Liver (tissue), 9 donors: ENCODE results near the gene FRZB. TPM values are rescaled to one million over a fixed set of nuclear protein-coding genes. Genes with fewer than 3 reads are reported as not detected.

ENCODE experiments used
- DNase-seq: peaks from one replicate; pipeline ENCODE4 v3.0.0-alpha.2; 2017; ENCODE audit warnings: low spot score
- H3K27ac ChIP-seq, 2 donors: one replicate each; pipeline ENCODE4 v1.7.0; 2013; ENCODE audit warnings: inconsistent platforms in 2 of 2, low read length in 2 of 2, control low read depth in 1 of 2, low read depth in 1 of 2, mild to moderate bottlenecking in 1 of 2
- H3K27me3 ChIP-seq, 4 donors: one replicate each; pipeline versions ENCODE4 v1.6.1 to v1.7.0; 2013; ENCODE audit warnings: low read length in 3 of 4, inconsistent platforms in 1 of 4, mild to moderate bottlenecking in 1 of 4, moderate library complexity in 1 of 4; ENCODE audit not compliant: control insufficient read depth in 4 of 4, insufficient read depth in 4 of 4
- H3K36me3 ChIP-seq, 4 donors: one replicate each; pipeline versions ENCODE4 v1.6.1 to v1.7.0; 2013; ENCODE audit warnings: low read length in 3 of 4, mild to moderate bottlenecking in 3 of 4, low read depth in 1 of 4, moderate library complexity in 1 of 4; ENCODE audit not compliant: control insufficient read depth in 4 of 4, insufficient read depth in 3 of 4
- H3K4me1 ChIP-seq, 4 donors: one replicate each; pipeline versions ENCODE4 v1.6.1 to v1.7.0; 2013; ENCODE audit warnings: low read length in 3 of 4, mild to moderate bottlenecking in 3 of 4, moderate library complexity in 1 of 4; ENCODE audit not compliant: control insufficient read depth in 4 of 4, insufficient read depth in 4 of 4
- H3K4me3 ChIP-seq, 3 donors: one replicate each; pipeline versions ENCODE4 v1.6.1 to v1.7.0; 2013; ENCODE audit warnings: low read length in 3 of 3, control low read depth in 1 of 3, low read depth in 1 of 3, mild to moderate bottlenecking in 1 of 3
- H3K9ac ChIP-seq, 2 donors: one replicate each; pipeline ENCODE4 v1.7.0; 2013; ENCODE audit warnings: low read length in 2 of 2, mild to moderate bottlenecking in 2 of 2, moderate library complexity in 2 of 2, control low read depth in 1 of 2, low read depth in 1 of 2
- H3K9me3 ChIP-seq, 4 donors: one replicate each; pipeline versions ENCODE4 v1.6.1 to v1.7.0; 2013; ENCODE audit warnings: low read length in 3 of 4; ENCODE audit not compliant: control insufficient read depth in 4 of 4
- ATF3 ChIP-seq: IDR thresholded peaks from 2 replicates; pipeline ENCODE4 v1.6.1; 2016; ENCODE audit warnings: antibody characterized with exemption
- EGR1 ChIP-seq, 2 donors: IDR thresholded peaks; 2 replicates each; pipeline ENCODE4 v1.6.1; 2016 to 2018; ENCODE audit warnings: antibody characterized with exemption in 2 of 2, low read depth in 2 of 2
- FOXA1 ChIP-seq: IDR thresholded peaks from 2 replicates; pipeline ENCODE4 v1.6.1; 2016; ENCODE audit warnings: antibody characterized with exemption
- FOXA2 ChIP-seq: IDR thresholded peaks from 2 replicates; pipeline ENCODE4 v1.6.1; 2016; ENCODE audit warnings: antibody characterized with exemption
- GABPA ChIP-seq, 2 donors: IDR thresholded peaks in 1 of 2; conservative IDR thresholded peaks in 1 of 2; 2 replicates each; pipeline ENCODE4 v1.6.1; 2016; ENCODE audit warnings: antibody characterized with exemption in 2 of 2, mild to moderate bottlenecking in 1 of 2, moderate library complexity in 1 of 2
- HNF4A ChIP-seq, 2 donors: conservative IDR thresholded peaks; 2 replicates each; pipeline ENCODE4 v1.6.1; 2016; ENCODE audit warnings: antibody characterized with exemption in 2 of 2, mild to moderate bottlenecking in 2 of 2
- HNF4G ChIP-seq: IDR thresholded peaks from 2 replicates; pipeline ENCODE4 v1.6.1; 2016; ENCODE audit warnings: antibody characterized with exemption
- MAX ChIP-seq: IDR thresholded peaks from 2 replicates; pipeline ENCODE4 v1.6.1; 2016; ENCODE audit warnings: antibody characterized with exemption
- NR2F2 ChIP-seq: IDR thresholded peaks from 2 replicates; pipeline ENCODE4 v1.6.1; 2016; ENCODE audit warnings: antibody characterized with exemption
- RAD21 ChIP-seq, 2 donors: IDR thresholded peaks; 2 replicates each; pipeline ENCODE4 v1.6.1; 2016; ENCODE audit warnings: antibody characterized with exemption in 2 of 2, mild to moderate bottlenecking in 2 of 2
- REST ChIP-seq: IDR thresholded peaks from 2 replicates; pipeline ENCODE4 v1.6.1; 2016; ENCODE audit warnings: antibody characterized with exemption, mild to moderate bottlenecking
- RXRA ChIP-seq, 2 donors: IDR thresholded peaks; 2 replicates each; pipeline ENCODE4 v1.6.1; 2017 to 2018; ENCODE audit warnings: antibody characterized with exemption in 2 of 2, mild to moderate bottlenecking in 1 of 2
- SP1 ChIP-seq: IDR thresholded peaks from 2 replicates; pipeline ENCODE4 v1.6.1; 2018; ENCODE audit warnings: antibody characterized with exemption, mild to moderate bottlenecking
- TAF1 ChIP-seq: conservative IDR thresholded peaks from 2 replicates; pipeline ENCODE4 v1.6.1; 2016; ENCODE audit warnings: antibody characterized with exemption, mild to moderate bottlenecking
- YY1 ChIP-seq: IDR thresholded peaks from 2 replicates; pipeline ENCODE4 v1.6.1; 2016; ENCODE audit warnings: antibody characterized with exemption, mild to moderate bottlenecking
- ZBTB33 ChIP-seq: IDR thresholded peaks from 2 replicates; pipeline ENCODE4 v1.6.1; 2016; ENCODE audit warnings: antibody characterized with exemption
- WGBS: extraction: QIAGEN DNeasy Blood & Tissue Kit; methylation state at CpG from one replicate; pipeline ENCODE4 v1.1.7; 2013; 5-methylcytosine and 5-hydroxymethylcytosine counted together
- polyA plus RNA-seq, 2 donors: library from polyadenylated mRNA; stranded (reverse) in 1 of 2; unstranded in 1 of 2; fragments of 200-250 nt in 1 of 2; fragments of >200 nt in 1 of 2; fragmentation: Nextera tagmentation in 1 of 2; extraction: Ambion mirVana in 1 of 2; gene quantifications; one replicate each; pipeline versions ENCODE4 v1.2.1 to v1.2.3, GENCODE V29; 2013 to 2015
- total RNA-seq, 2 donors: library from RNA; depleted of rRNA; stranded (reverse); fragments of >200 nt; gene quantifications; one replicate each; pipeline ENCODE4 v1.2.3, GENCODE V29; 2014
- donor health status: healthy.
- donor health status: healthy.
- donor health status: healthy.
- donor health status: healthy.
- donor health status: healthy.

The FRZB gene
- total and polyA plus RNA-seq, 4 donors: 0.17 to 1.0 (median 0.54) TPM

GRCh38 chr2:182913064-182913463, 46.6 kb upstream of the FRZB start:
- no peak for TF ChIP-seq ATF3
- TF ChIP-seq HNF4A (conservative IDR thresholded peaks at IDR 0.05): peak; percentile 33 to 47
- peak; percentile 87 for TF ChIP-seq SP1
- TF ChIP-seq TAF1: peak; percentile 50
- no peak for TF ChIP-seq ZBTB33
- TF ChIP-seq RXRA (IDR thresholded peaks at IDR 0.05): peak; percentile 42 to 72
- peak in 1 of 2 donors; percentile 24 for TF ChIP-seq RAD21 (IDR thresholded peaks at IDR 0.05)
- Histone ChIP-seq H3K27ac (no peak overlapping the region), H3K9ac (no peak overlapping the region), H3K4me3 (peak overlapping the region in 2 of 3 donors; percentile 1 to 27), H3K9me3 (no peaks in the 10 kb centered on the region), H3K27me3 (no peaks in the 10 kb centered on the region), H3K36me3 (no peaks in the 10 kb centered on the region), H3K4me1 (peaks cover 4 to 47% (median 27%) of the 10 kb centered on the region in 4 donors)
- DNase-seq: no peak
- 48% methylated on average over 1 of the region's 1 CpG for WGBS

- Histone ChIP-seq H3K4me1 (peaks cover 4 to 47% (median 27%) of the 10 kb centered on the region in 4 donors), H3K4me3 (no peak overlapping the region), H3K36me3 (no peaks in the 10 kb centered on the region), H3K9ac (no peak overlapping the region), H3K27ac (no peak overlapping the region), H3K9me3 (no peaks in the 10 kb centered on the region), H3K27me3 (no peaks in the 10 kb centered on the region)
- no peak for TF ChIP-seq FOXA1
- TF ChIP-seq ATF3: no peak
- TF ChIP-seq TAF1: no peak
- no peak for TF ChIP-seq NR2F2
- no peak for TF ChIP-seq EGR1 (IDR thresholded peaks at IDR 0.05; ENCODE audit: low read depth in 2 of 2)
- no peak for TF ChIP-seq ZBTB33
- no peak for TF ChIP-seq HNF4G
- no peak for TF ChIP-seq YY1
- no peak for TF ChIP-seq FOXA2
- no peak for TF ChIP-seq RXRA (IDR thresholded peaks at IDR 0.05)
- no peak for TF ChIP-seq REST
- no peak for TF ChIP-seq MAX
- no peak for TF ChIP-seq HNF4A (conservative IDR thresholded peaks at IDR 0.05)
- TF ChIP-seq RAD21 (IDR thresholded peaks at IDR 0.05): no peak
- TF ChIP-seq SP1: no peak
- TF ChIP-seq GABPA (IDR thresholded peaks at IDR 0.05 in 1 of 2, conservative IDR thresholded peaks at IDR 0.05 in 1 of 2): no peak
- WGBS: 76% methylated on average over 3 of the region's 3 CpGs
- DNase-seq: no peak
These were observed 46.1 kb upstream of the FRZB start for GRCh38 chr2:182912518-182912915.
